ENCODE measurements around the gene PPM1J. TPM values are rescaled to one million over a fixed set of nuclear protein-coding genes. Genes with fewer than 3 reads are reported as not detected.

PPM1J gene
- total and polyA plus RNA-seq, 2 donors (not counting 1 experiment from before 2014, with no cell fraction given), result 0.79 to 0.83 TPM

DNA sequence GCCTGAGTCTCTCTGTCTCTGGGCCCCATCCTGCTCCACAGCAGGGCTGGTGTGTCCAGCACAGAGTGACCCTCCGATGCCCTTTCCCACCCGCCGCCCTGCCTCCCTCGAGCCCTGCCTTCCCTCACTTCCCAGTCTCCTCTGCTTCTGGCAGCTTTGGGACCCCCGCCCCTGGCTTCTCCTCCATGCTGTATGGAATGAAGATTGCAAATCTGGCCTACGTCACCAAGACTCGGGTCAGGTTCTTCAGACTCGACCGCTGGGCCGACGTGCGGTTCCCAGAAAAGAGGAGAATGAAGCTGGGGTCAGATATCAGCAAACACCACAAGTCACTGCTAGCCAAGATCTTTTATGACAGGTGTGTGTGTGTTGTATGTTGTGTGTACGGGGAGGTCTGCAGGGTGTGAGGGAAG is 26.3 kb downstream of the PPM1J start:
- no peak overlapping the region for H3K4me2 ChIP-seq (ENCODE audit: extremely low read depth, insufficient read depth, low read length)
- H3K79me2 ChIP-seq (ENCODE audit: control insufficient read depth, insufficient read depth, low read length), result no peaks in the 10 kb centered on the region
- no peaks in the 10 kb centered on the region for H3K27me3 ChIP-seq (ENCODE audit: control insufficient read depth, insufficient read depth, low read length)
- no peak overlapping the region for H2AFZ ChIP-seq (ENCODE audit: low read length)
- no peaks in the 10 kb centered on the region for H3K4me1 ChIP-seq (ENCODE audit: control insufficient read depth, extremely low read depth, insufficient read depth, low read length)
- H3K4me3 ChIP-seq (replicated peaks in 1 of 4; ENCODE audit: control extremely low read depth in 1 of 4, insufficient read depth in 1 of 4, low read depth in 3 of 4, low read length in 4 of 4), result no peak overlapping the region
- H4K20me1 ChIP-seq (ENCODE audit: control insufficient read depth, extremely low read depth, insufficient read depth, low read length), result no peaks in the 10 kb centered on the region
- TF ChIP-seq EZH2 (IDR thresholded peaks at IDR 0.05; ENCODE audit: low read length, missing control alignments), result no peak
- TF ChIP-seq, protein P1, sequence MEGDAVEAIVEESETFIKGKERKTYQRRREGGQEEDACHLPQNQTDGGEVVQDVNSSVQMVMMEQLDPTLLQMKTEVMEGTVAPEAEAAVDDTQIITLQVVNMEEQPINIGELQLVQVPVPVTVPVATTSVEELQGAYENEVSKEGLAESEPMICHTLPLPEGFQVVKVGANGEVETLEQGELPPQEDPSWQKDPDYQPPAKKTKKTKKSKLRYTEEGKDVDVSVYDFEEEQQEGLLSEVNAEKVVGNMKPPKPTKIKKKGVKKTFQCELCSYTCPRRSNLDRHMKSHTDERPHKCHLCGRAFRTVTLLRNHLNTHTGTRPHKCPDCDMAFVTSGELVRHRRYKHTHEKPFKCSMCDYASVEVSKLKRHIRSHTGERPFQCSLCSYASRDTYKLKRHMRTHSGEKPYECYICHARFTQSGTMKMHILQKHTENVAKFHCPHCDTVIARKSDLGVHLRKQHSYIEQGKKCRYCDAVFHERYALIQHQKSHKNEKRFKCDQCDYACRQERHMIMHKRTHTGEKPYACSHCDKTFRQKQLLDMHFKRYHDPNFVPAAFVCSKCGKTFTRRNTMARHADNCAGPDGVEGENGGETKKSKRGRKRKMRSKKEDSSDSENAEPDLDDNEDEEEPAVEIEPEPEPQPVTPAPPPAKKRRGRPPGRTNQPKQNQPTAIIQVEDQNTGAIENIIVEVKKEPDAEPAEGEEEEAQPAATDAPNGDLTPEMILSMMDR (conservative IDR thresholded peaks at IDR 0.05 in 1 of 2, IDR thresholded peaks at IDR 0.05 in 1 of 2; ENCODE audit: low read depth in 1 of 2, low read length in 2 of 2), result no peak
- peaks cover 5% of the 10 kb centered on the region for H3K36me3 ChIP-seq (ENCODE audit: control insufficient read depth, insufficient read depth, low read length)
- H3K9me3 ChIP-seq (ENCODE audit: control insufficient read depth, insufficient read depth, low read depth, low read length), result no peaks in the 10 kb centered on the region
- no peak for DNase-seq (ENCODE audit: low read depth in 2 of 2)
- no peak overlapping the region for H3K9ac ChIP-seq (ENCODE audit: insufficient read depth, low read length)
- no peak overlapping the region for H3K27ac ChIP-seq (ENCODE audit: insufficient read depth, low read length)

DNA sequence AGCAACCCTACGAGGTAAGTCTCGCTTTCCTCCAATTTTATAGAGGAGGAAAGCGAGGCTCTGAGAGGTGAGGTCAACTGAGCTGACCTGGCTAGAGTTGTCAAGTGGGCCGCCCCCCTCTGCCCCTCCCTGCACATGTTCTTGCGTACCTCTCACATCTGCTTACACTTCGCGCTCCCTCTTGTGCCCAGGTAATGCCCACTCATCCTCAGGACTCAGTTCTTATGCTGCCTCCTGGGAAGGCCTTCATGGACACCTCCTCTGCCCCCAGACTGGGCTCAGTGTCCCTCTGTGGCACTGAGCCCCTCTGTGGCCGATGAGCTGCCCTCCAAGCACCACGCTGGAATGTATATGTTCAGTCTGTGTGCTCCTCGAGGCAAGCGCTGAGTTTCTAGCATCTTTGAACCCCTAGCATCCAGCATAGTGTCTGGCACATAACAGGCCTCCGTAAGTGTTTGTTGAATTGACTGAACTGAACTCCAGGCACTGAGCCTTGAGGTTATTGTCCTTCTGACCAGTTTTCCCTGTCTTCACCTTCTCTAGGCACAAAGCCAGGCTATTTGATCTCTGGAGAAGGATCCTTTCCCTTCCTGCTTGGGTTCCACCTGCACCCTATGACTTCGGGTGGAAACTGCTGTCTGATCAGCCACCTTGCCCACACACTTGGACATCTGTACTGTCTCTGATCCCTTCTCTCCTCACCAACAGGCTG is 27.2 kb downstream of the PPM1J start:
- H4K20me1 ChIP-seq (ENCODE audit: control insufficient read depth, extremely low read depth, insufficient read depth, low read length), result no peaks in the 10 kb centered on the region
- H3K4me3 ChIP-seq (replicated peaks in 1 of 4; ENCODE audit: control extremely low read depth in 1 of 4, insufficient read depth in 1 of 4, low read depth in 3 of 4, low read length in 4 of 4), result no peak overlapping the region
- peaks cover 2% of the 10 kb centered on the region for H3K79me2 ChIP-seq (ENCODE audit: control insufficient read depth, insufficient read depth, low read length)
- no peak for TF ChIP-seq EZH2 (IDR thresholded peaks at IDR 0.05; ENCODE audit: low read length, missing control alignments)
- TF ChIP-seq, protein P1 (conservative IDR thresholded peaks at IDR 0.05 in 1 of 2, IDR thresholded peaks at IDR 0.05 in 1 of 2; ENCODE audit: low read depth in 1 of 2, low read length in 2 of 2), result no peak
- H3K9me3 ChIP-seq (ENCODE audit: control insufficient read depth, insufficient read depth, low read depth, low read length), result no peaks in the 10 kb centered on the region
- no peaks in the 10 kb centered on the region for H3K27me3 ChIP-seq (ENCODE audit: control insufficient read depth, insufficient read depth, low read length)
- peaks cover 5% of the 10 kb centered on the region for H3K36me3 ChIP-seq (ENCODE audit: control insufficient read depth, insufficient read depth, low read length)
- no peaks in the 10 kb centered on the region for H3K4me1 ChIP-seq (ENCODE audit: control insufficient read depth, extremely low read depth, insufficient read depth, low read length)
- H3K9ac ChIP-seq (ENCODE audit: insufficient read depth, low read length), result no peak overlapping the region
- no peak for DNase-seq (ENCODE audit: low read depth in 2 of 2)
- no peak overlapping the region for H3K4me2 ChIP-seq (ENCODE audit: extremely low read depth, insufficient read depth, low read length)
- no peak overlapping the region for H3K27ac ChIP-seq (ENCODE audit: insufficient read depth, low read length)
- no peak overlapping the region for H2AFZ ChIP-seq (ENCODE audit: low read length)

DNA sequence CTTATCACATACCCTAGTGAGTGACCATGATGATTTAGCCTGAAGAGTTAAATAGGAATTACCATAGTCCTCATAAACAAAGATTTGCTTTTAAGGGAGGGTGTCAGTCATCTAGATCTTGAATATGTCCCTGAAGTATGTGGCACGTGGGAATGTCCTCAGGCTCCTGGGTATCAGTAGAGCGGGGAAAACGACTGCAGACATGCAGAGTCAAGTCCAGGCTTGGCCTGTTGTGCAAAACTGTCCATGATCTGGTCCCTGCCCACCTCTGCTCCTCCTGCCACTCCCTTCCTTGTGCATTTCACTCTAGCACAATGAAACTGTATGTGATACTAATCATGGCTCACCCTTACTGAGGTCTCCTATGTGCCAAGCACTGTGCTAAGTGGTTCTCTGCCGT is 27.8 kb downstream of the PPM1J start:
- peaks cover 2% of the 10 kb centered on the region for H3K79me2 ChIP-seq (ENCODE audit: control insufficient read depth, insufficient read depth, low read length)
- H3K4me2 ChIP-seq (ENCODE audit: extremely low read depth, insufficient read depth, low read length), result no peak overlapping the region
- TF ChIP-seq, protein P1 (conservative IDR thresholded peaks at IDR 0.05 in 1 of 2, IDR thresholded peaks at IDR 0.05 in 1 of 2; ENCODE audit: low read depth in 1 of 2, low read length in 2 of 2), result no peak
- TF ChIP-seq EZH2 (IDR thresholded peaks at IDR 0.05; ENCODE audit: low read length, missing control alignments), result no peak
- no peaks in the 10 kb centered on the region for H3K9me3 ChIP-seq (ENCODE audit: control insufficient read depth, insufficient read depth, low read depth, low read length)
- H2AFZ ChIP-seq (ENCODE audit: low read length), result no peak overlapping the region
- H3K27ac ChIP-seq (ENCODE audit: insufficient read depth, low read length), result no peak overlapping the region
- H3K9ac ChIP-seq (ENCODE audit: insufficient read depth, low read length), result no peak overlapping the region
- no peaks in the 10 kb centered on the region for H3K27me3 ChIP-seq (ENCODE audit: control insufficient read depth, insufficient read depth, low read length)
- peaks cover 5% of the 10 kb centered on the region for H3K36me3 ChIP-seq (ENCODE audit: control insufficient read depth, insufficient read depth, low read length)
- no peaks in the 10 kb centered on the region for H3K4me1 ChIP-seq (ENCODE audit: control insufficient read depth, extremely low read depth, insufficient read depth, low read length)
- H4K20me1 ChIP-seq (ENCODE audit: control insufficient read depth, extremely low read depth, insufficient read depth, low read length), result no peaks in the 10 kb centered on the region
- no peak overlapping the region for H3K4me3 ChIP-seq (replicated peaks in 1 of 4; ENCODE audit: control extremely low read depth in 1 of 4, insufficient read depth in 1 of 4, low read depth in 3 of 4, low read length in 4 of 4)
- DNase-seq (ENCODE audit: low read depth in 2 of 2), result no peak

Measured in fibroblast of lung (primary cell).